ENCODE data around the gene GNA15. TPM values are rescaled to one million over a fixed set of nuclear protein-coding genes. Genes with fewer than 3 reads are reported as not detected.

Gene GNA15
- total RNA-seq, 4 donors from 2014 or later, result 5.3 to 18.5 (median 8.4) TPM

- TF ChIP-seq CTCF (IDR thresholded peaks at IDR 0.05; ENCODE audit: low read depth), result no peak
These were observed 50.4 kb downstream of the GNA15 start for GRCh38 chr19:3186160-3186688.

GRCh38 chr19:3186891-3187661 lies 51.2 kb downstream of the GNA15 start:
- TF ChIP-seq CTCF (IDR thresholded peaks at IDR 0.05; ENCODE audit: low read depth), result no peak

GRCh38 chr19:3187662-3188511 lies 52.1 kb downstream of the GNA15 start:
- TF ChIP-seq CTCF (IDR thresholded peaks at IDR 0.05; ENCODE audit: low read depth), result no peak

- TF ChIP-seq CTCF (IDR thresholded peaks at IDR 0.05; ENCODE audit: low read depth), result no peak
These were observed 53.1 kb downstream of the GNA15 start for GRCh38 chr19:3188627-3189596.

GRCh38 chr19:3189702-3190469 lies 54.1 kb downstream of the GNA15 start:
- no peak for TF ChIP-seq CTCF (IDR thresholded peaks at IDR 0.05; ENCODE audit: low read depth)

- TF ChIP-seq CTCF (IDR thresholded peaks at IDR 0.05; ENCODE audit: low read depth), result no peak
These were observed 54.6 kb downstream of the GNA15 start for GRCh38 chr19:3190470-3190770.
